HL-60 (cell line): Measurements from ENCODE around the gene GRM6.

ENCODE experiments used
- TF ChIP-seq, protein P1 (sequence below): IDR thresholded peaks from one replicate; pipeline ENCODE4 v1.5.1; 2011; ENCODE audit warnings: low read length, control low read depth, inconsistent platforms; ENCODE audit not compliant: insufficient read depth
- TF ChIP-seq, protein P2 (sequence below): IDR thresholded peaks from 2 replicates; pipeline ENCODE4 v1.6.1; 2012; ENCODE audit warnings: low read depth; ENCODE audit not compliant: insufficient replicate concordance

GRCh38 chr5:179008667-179009066 lies 13.5 kb upstream of the GRM6 start:
- TF ChIP-seq, protein P1, sequence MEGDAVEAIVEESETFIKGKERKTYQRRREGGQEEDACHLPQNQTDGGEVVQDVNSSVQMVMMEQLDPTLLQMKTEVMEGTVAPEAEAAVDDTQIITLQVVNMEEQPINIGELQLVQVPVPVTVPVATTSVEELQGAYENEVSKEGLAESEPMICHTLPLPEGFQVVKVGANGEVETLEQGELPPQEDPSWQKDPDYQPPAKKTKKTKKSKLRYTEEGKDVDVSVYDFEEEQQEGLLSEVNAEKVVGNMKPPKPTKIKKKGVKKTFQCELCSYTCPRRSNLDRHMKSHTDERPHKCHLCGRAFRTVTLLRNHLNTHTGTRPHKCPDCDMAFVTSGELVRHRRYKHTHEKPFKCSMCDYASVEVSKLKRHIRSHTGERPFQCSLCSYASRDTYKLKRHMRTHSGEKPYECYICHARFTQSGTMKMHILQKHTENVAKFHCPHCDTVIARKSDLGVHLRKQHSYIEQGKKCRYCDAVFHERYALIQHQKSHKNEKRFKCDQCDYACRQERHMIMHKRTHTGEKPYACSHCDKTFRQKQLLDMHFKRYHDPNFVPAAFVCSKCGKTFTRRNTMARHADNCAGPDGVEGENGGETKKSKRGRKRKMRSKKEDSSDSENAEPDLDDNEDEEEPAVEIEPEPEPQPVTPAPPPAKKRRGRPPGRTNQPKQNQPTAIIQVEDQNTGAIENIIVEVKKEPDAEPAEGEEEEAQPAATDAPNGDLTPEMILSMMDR: no peak
- TF ChIP-seq, protein P2, sequence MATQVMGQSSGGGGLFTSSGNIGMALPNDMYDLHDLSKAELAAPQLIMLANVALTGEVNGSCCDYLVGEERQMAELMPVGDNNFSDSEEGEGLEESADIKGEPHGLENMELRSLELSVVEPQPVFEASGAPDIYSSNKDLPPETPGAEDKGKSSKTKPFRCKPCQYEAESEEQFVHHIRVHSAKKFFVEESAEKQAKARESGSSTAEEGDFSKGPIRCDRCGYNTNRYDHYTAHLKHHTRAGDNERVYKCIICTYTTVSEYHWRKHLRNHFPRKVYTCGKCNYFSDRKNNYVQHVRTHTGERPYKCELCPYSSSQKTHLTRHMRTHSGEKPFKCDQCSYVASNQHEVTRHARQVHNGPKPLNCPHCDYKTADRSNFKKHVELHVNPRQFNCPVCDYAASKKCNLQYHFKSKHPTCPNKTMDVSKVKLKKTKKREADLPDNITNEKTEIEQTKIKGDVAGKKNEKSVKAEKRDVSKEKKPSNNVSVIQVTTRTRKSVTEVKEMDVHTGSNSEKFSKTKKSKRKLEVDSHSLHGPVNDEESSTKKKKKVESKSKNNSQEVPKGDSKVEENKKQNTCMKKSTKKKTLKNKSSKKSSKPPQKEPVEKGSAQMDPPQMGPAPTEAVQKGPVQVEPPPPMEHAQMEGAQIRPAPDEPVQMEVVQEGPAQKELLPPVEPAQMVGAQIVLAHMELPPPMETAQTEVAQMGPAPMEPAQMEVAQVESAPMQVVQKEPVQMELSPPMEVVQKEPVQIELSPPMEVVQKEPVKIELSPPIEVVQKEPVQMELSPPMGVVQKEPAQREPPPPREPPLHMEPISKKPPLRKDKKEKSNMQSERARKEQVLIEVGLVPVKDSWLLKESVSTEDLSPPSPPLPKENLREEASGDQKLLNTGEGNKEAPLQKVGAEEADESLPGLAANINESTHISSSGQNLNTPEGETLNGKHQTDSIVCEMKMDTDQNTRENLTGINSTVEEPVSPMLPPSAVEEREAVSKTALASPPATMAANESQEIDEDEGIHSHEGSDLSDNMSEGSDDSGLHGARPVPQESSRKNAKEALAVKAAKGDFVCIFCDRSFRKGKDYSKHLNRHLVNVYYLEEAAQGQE: no peak
